SK-N-MC (cell line): Measurements from ENCODE around the gene BRD1.

Experiments
- EZH2 ChIP-seq: fragments of 200-600 bp; sonication (generic); IDR thresholded peaks from one replicate; pipeline ENCODE4 v1.6.1; 2017; ENCODE audit warnings: antibody characterized with exemption
- FOXP2 ChIP-seq: optimal IDR thresholded peaks from 2 replicates; pipeline ENCODE3; 2011; ENCODE audit warnings: mild to moderate bottlenecking, moderate library complexity; ENCODE audit not compliant: insufficient read depth; ENCODE audit errors: extremely low read length, control extremely low read depth

GRCh38 chr22:49752598-49753091, 75.0 kb downstream of the BRD1 start:
- TF ChIP-seq EZH2: no peak
- no peak for TF ChIP-seq FOXP2
